ENCODE data around the gene PFKFB2. TPM values are rescaled to one million over a fixed set of nuclear protein-coding genes. Genes with fewer than 3 reads are reported as not detected.

The PFKFB2 gene
- total and polyA plus RNA-seq, 2 donors (not counting 1 experiment from before 2014, with no cell fraction given) = 6.5 to 18.2 TPM

DNA sequence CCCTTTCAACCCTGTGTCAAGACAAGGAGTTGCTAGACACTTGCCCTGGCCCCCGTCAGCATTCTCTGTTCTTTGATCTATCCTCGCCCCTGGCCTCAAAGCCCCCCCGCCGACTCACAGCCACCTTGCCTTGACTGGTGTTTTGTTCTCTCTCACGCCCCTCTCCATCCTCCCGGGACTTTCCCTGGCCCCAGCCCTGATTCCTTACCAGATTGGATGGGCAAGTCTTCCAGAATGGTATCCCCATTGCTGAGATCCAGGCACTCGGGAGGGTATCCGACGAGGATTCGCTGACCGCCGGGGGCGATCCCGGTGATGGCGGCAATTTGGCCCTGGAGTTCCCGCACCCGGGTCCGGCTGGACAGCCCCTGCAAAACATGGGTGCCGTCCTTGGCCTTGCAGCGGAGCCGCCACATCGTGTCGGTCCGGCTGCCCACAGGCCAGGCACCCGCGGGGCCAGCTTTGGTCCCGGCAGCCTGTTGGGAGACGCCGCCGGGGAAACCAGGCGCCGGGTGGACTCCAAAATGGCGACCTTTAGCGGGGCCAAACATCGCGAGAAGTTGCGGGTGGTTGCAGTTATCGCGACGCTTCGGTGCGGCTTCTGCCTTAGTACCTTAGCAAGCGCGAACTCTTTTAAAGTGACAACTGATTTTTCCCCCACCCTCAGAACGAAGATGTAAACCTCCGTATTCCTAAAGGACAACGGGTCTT is 2.4 kb upstream of the PFKFB2 start:
- Histone ChIP-seq H3K4me2 (replicated peaks; ENCODE audit: low read depth, low read length, poor library complexity, severe bottlenecking) (peak overlapping the region; percentile 83), H4K20me1 (ENCODE audit: control insufficient read depth, insufficient read depth, low read length, poor library complexity, severe bottlenecking) (peaks cover 2% of the 10 kb centered on the region), H3K4me3 (ENCODE audit: control extremely low read depth in 1 of 5, extremely low read depth in 1 of 5, insufficient read depth in 1 of 5, low read depth in 2 of 5, low read length in 4 of 5) (peak overlapping the region; percentile 83 to 97 (median 87)), H3K36me3 (replicated peaks in 1 of 2; ENCODE audit: control extremely low read depth in 1 of 2, control insufficient read depth in 1 of 2, extremely low read depth in 1 of 2, insufficient read depth in 2 of 2, low read length in 1 of 2) (peaks cover 8 to 22% of the 10 kb centered on the region in 2 experiments), H3K9ac (ENCODE audit: low read length) (peak overlapping the region; percentile 79), H3K4me1 (ENCODE audit: control insufficient read depth in 2 of 2, insufficient read depth in 2 of 2, low read length in 2 of 2) (peaks cover 39 to 40% of the 10 kb centered on the region in 2 donors), H3K9me3 (ENCODE audit: control extremely low read depth in 1 of 3, control insufficient read depth in 2 of 3, insufficient read depth in 1 of 3, low read length in 2 of 3) (no peaks in the 10 kb centered on the region), H3K27me3 (replicated peaks in 1 of 4; ENCODE audit: control extremely low read depth in 1 of 4, control insufficient read depth in 3 of 4, insufficient read depth in 4 of 4, low read length in 3 of 4) (no peaks in the 10 kb centered on the region), H3K27ac (ENCODE audit: low read length in 2 of 2) (peak overlapping the region; percentile 50 to 72), H2AFZ (ENCODE audit: insufficient read depth, low read depth, low read length, poor library complexity, severe bottlenecking) (peak overlapping the region; percentile 89), H3K79me2 (ENCODE audit: control insufficient read depth, insufficient read depth, low read length) (peaks cover 48% of the 10 kb centered on the region)
- peak; percentile 31 for ATAC-seq (ENCODE audit: low read depth)
- Mint-ChIP-seq H3K9me3 (ENCODE audit: insufficient read depth) (no peaks in the 10 kb centered on the region), H3K4me1 (peaks cover 64% of the 10 kb centered on the region), H3K27me3 (no peaks in the 10 kb centered on the region), H3K27ac (peak overlapping the region; percentile 89), H3K4me3 (peak overlapping the region; percentile 99)
- under 1% methylated on average over 44 of the region's 47 CpGs for WGBS (ENCODE audit: insufficient coverage)
- CTCF ChIA-PET = interaction anchor here (0.7 to 4.9 kb wide), 16 partner anchors 10 to 468 kb away, joined by 3 to 76 read pairs (median 4); partner anchors contain the start of gene CR2
- TF ChIP-seq, protein P1, sequence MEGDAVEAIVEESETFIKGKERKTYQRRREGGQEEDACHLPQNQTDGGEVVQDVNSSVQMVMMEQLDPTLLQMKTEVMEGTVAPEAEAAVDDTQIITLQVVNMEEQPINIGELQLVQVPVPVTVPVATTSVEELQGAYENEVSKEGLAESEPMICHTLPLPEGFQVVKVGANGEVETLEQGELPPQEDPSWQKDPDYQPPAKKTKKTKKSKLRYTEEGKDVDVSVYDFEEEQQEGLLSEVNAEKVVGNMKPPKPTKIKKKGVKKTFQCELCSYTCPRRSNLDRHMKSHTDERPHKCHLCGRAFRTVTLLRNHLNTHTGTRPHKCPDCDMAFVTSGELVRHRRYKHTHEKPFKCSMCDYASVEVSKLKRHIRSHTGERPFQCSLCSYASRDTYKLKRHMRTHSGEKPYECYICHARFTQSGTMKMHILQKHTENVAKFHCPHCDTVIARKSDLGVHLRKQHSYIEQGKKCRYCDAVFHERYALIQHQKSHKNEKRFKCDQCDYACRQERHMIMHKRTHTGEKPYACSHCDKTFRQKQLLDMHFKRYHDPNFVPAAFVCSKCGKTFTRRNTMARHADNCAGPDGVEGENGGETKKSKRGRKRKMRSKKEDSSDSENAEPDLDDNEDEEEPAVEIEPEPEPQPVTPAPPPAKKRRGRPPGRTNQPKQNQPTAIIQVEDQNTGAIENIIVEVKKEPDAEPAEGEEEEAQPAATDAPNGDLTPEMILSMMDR (IDR thresholded peaks at IDR 0.05) = no peak
- TF ChIP-seq EZH2 (IDR thresholded peaks at IDR 0.05; ENCODE audit: borderline replicate concordance, insufficient read depth, low read depth, low read length, poor library complexity, severe bottlenecking) = no peak
- POLR2A ChIA-PET = no interaction called here
- intact Hi-C loops (cut with micrococcal nuclease) = loop anchor here (1.0 to 10.0 kb wide), 6 partner anchors 27 to 493 kb away; partner anchors contain the start of genes DYRK3, FCMR and MAPKAPK2
- peak; percentile 93 for DNase-seq

Measured in B cell (primary cell).